NAMALWA (cell line): ENCODE results near the gene CHKB.

Experiments
- DNase-seq: peaks from one replicate; pipeline ENCODE4 v3.0.0-alpha.2; 2015; ENCODE audit warnings: low spot score

The CHKB gene

GRCh38 chr22:50548921-50549790 is 33.5 kb downstream of the CHKB start:
- DNase-seq = no peak

- no peak for DNase-seq
Measured at GRCh38 chr22:50548040-50548920, 34.4 kb downstream of the CHKB start.

- no peak for DNase-seq
Measured at GRCh38 chr22:50547263-50547985, 35.2 kb downstream of the CHKB start.

- DNase-seq = no peak
Measured at GRCh38 chr22:50546326-50547262, 36.1 kb downstream of the CHKB start.

- no peak for DNase-seq
Measured at GRCh38 chr22:50545522-50546325, 36.9 kb downstream of the CHKB start, which contains the start of gene KLHDC7B. TSS of gene KLHDC7B (plus strand) at chr22:50545899. CDS start at chr22:50546244, 345 bp downstream.

GRCh38 chr22:50544746-50545253 is 37.8 kb downstream of the CHKB start:
- no peak for DNase-seq

GRCh38 chr22:50544078-50544745 is 38.4 kb downstream of the CHKB start:
- DNase-seq = peak; percentile 83

- peak; percentile 64 for DNase-seq
Measured at GRCh38 chr22:50542416-50542927, 40.2 kb downstream of the CHKB start.

GRCh38 chr22:50541667-50542026 is 41.0 kb downstream of the CHKB start:
- peak; percentile 43 for DNase-seq

GRCh38 chr22:50540381-50540780 is 42.3 kb downstream of the CHKB start:
- DNase-seq = no peak

GRCh38 chr22:50537765-50538164 is 44.9 kb downstream of the CHKB start:
- DNase-seq = no peak

GRCh38 chr22:50536226-50536625 is 46.4 kb downstream of the CHKB start:
- DNase-seq = peak; percentile 31

GRCh38 chr22:50535113-50535512 is 47.5 kb downstream of the CHKB start:
- peak; percentile 65 for DNase-seq

- peak; percentile 77 for DNase-seq
Measured at GRCh38 chr22:50533856-50534711, 48.6 kb downstream of the CHKB start.

- no peak for DNase-seq
Measured at GRCh38 chr22:50532824-50533796, 49.5 kb downstream of the CHKB start.

GRCh38 chr22:50531962-50532674 is 50.5 kb downstream of the CHKB start:
- DNase-seq = no peak
